ENCODE results near the gene TPCN2.

TPCN2 gene

GRCh38 chr11:69171476-69172240, 122.9 kb downstream of the TPCN2 start:
- DNase-seq, result no peak

- no peak for DNase-seq
Observed at GRCh38 chr11:69172674-69173073, 123.9 kb downstream of the TPCN2 start.

- DNase-seq, result no peak
Observed at GRCh38 chr11:69173331-69173730, 124.6 kb downstream of the TPCN2 start.

- DNase-seq, result peak; percentile 26
Observed at GRCh38 chr11:69173925-69174581, 125.3 kb downstream of the TPCN2 start.

GRCh38 chr11:69174841-69175240, 126.1 kb downstream of the TPCN2 start:
- no peak for DNase-seq

- DNase-seq, result no peak
Observed at GRCh38 chr11:69178819-69179482, 130.2 kb downstream of the TPCN2 start.

- DNase-seq, result no peak
Observed at GRCh38 chr11:69180226-69180625, 131.5 kb downstream of the TPCN2 start.

GRCh38 chr11:69180726-69181125, 132.0 kb downstream of the TPCN2 start:
- no peak for DNase-seq

- DNase-seq, result no peak
Observed at GRCh38 chr11:69183613-69184012, 134.9 kb downstream of the TPCN2 start.

All from fibroblast of upper back skin (primary cell).